Measurements from ENCODE around the gene CTU2.
A peak's percentile ranks its signal among the peaks of the same experiment; 100 is the strongest.

Gene CTU2

GRCh38 chr16:88700636-88701482, 5.4 kb upstream of the CTU2 start:
- DNase-seq (ENCODE audit: low spot score) (no peak), ATAC-seq (ENCODE audit: low read depth) (peak; percentile 48; the same call in 2 of the 3 replicates)
- Histone ChIP-seq H3K4me3 (ENCODE audit: severe bottlenecking) (no peak overlapping the region), H3K36me3 (ENCODE audit: low read depth) (peaks cover 20% of the 10 kb centered on the region), H3K9me3 (ENCODE audit: severe bottlenecking) (no peaks in the 10 kb centered on the region), H3K27ac (ENCODE audit: poor library complexity, severe bottlenecking) (no peak overlapping the region), H3K4me1 (ENCODE audit: insufficient read depth, poor library complexity, severe bottlenecking) (peaks cover 7% of the 10 kb centered on the region), H3K27me3 (ENCODE audit: insufficient read depth, poor library complexity, severe bottlenecking) (no peaks in the 10 kb centered on the region)
- TF ChIP-seq CTCF (IDR thresholded peaks at IDR 0.05; ENCODE audit: poor library complexity, severe bottlenecking), result no peak

- ATAC-seq (ENCODE audit: low read depth), result no peak
- peaks cover 20% of the 10 kb centered on the region for H3K36me3 ChIP-seq (ENCODE audit: low read depth)
- peaks cover 7% of the 10 kb centered on the region for H3K4me1 ChIP-seq (ENCODE audit: insufficient read depth, poor library complexity, severe bottlenecking)
- no peak overlapping the region for H3K4me3 ChIP-seq (ENCODE audit: severe bottlenecking)
- no peak for DNase-seq (ENCODE audit: low spot score)
- TF ChIP-seq CTCF (IDR thresholded peaks at IDR 0.05; ENCODE audit: poor library complexity, severe bottlenecking), result no peak
- no peaks in the 10 kb centered on the region for H3K27me3 ChIP-seq (ENCODE audit: insufficient read depth, poor library complexity, severe bottlenecking)
- no peaks in the 10 kb centered on the region for H3K9me3 ChIP-seq (ENCODE audit: severe bottlenecking)
- no peak overlapping the region for H3K27ac ChIP-seq (ENCODE audit: poor library complexity, severe bottlenecking)
Measured at GRCh38 chr16:88701581-88702370, 4.5 kb upstream of the CTU2 start.

- Histone ChIP-seq H3K9me3 (ENCODE audit: severe bottlenecking) (no peaks in the 10 kb centered on the region), H3K36me3 (ENCODE audit: low read depth) (peaks cover 14% of the 10 kb centered on the region; the same call in 1 of the 2 replicates), H3K27ac (ENCODE audit: poor library complexity, severe bottlenecking) (no peak overlapping the region), H3K4me1 (ENCODE audit: insufficient read depth, poor library complexity, severe bottlenecking) (peaks cover 7% of the 10 kb centered on the region), H3K4me3 (ENCODE audit: severe bottlenecking) (no peak overlapping the region), H3K27me3 (ENCODE audit: insufficient read depth, poor library complexity, severe bottlenecking) (no peaks in the 10 kb centered on the region)
- ATAC-seq (ENCODE audit: low read depth), result no peak
- no peak for DNase-seq (ENCODE audit: low spot score)
- no peak for TF ChIP-seq CTCF (IDR thresholded peaks at IDR 0.05; ENCODE audit: poor library complexity, severe bottlenecking)
Measured at GRCh38 chr16:88702371-88703210, 3.7 kb upstream of the CTU2 start.

- no peak for TF ChIP-seq CTCF (IDR thresholded peaks at IDR 0.05; ENCODE audit: poor library complexity, severe bottlenecking)
- Histone ChIP-seq H3K36me3 (ENCODE audit: low read depth) (0 out of 2 replicates have a peak, but pooled peaks cover 4% of the 10 kb centered on the region), H3K4me1 (ENCODE audit: insufficient read depth, poor library complexity, severe bottlenecking) (peaks cover 7% of the 10 kb centered on the region), H3K9me3 (ENCODE audit: severe bottlenecking) (no peaks in the 10 kb centered on the region), H3K4me3 (ENCODE audit: severe bottlenecking) (no peak overlapping the region), H3K27me3 (ENCODE audit: insufficient read depth, poor library complexity, severe bottlenecking) (no peaks in the 10 kb centered on the region), H3K27ac (ENCODE audit: poor library complexity, severe bottlenecking) (no peak overlapping the region)
- DNase-seq (ENCODE audit: low spot score) (no peak), ATAC-seq (ENCODE audit: low read depth) (no peak)
Measured at GRCh38 chr16:88703486-88704309, 2.6 kb upstream of the CTU2 start.

All from RWPE2 (cell line).